ENCODE data around the gene PSMD7.

DNA sequence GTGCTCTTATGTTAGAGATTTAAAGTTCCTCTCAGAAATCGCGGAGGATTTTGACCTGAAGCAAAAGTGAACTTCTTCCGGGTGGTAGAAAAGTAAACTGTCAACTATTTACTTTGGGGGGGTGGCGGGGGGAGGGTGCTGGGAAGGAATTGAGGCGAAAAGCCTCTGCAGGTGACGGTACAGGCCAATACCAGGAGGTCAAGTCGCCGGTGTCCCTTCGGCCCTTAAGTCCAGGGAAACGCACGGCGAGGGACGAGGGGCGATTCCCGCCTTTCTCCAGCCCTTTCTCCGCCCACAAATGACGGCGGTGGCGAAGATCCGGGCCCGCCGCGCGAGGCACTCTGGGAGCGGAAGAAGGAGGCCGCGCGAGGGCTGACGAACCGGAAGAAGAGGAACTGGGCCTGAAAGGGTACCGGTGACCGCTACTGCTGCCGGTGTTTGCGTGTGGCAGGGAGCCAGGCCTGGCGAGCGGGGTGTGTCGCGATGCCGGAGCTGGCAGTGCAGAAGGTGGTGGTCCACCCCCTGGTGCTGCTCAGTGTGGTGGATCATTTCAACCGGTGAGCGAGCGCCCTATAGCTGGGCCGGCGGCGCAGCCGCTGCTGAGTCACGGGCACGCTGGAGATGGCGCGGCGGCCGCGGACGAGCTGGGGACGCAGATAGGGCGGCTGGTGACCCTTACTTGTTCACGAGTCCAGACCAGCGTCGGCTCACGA is at the start of gene PSMD7:
- peak; percentile 82 to 94 (median 90) for TF ChIP-seq POLR2A (IDR thresholded peaks at IDR 0.05)
- TF ChIP-seq, protein P1, sequence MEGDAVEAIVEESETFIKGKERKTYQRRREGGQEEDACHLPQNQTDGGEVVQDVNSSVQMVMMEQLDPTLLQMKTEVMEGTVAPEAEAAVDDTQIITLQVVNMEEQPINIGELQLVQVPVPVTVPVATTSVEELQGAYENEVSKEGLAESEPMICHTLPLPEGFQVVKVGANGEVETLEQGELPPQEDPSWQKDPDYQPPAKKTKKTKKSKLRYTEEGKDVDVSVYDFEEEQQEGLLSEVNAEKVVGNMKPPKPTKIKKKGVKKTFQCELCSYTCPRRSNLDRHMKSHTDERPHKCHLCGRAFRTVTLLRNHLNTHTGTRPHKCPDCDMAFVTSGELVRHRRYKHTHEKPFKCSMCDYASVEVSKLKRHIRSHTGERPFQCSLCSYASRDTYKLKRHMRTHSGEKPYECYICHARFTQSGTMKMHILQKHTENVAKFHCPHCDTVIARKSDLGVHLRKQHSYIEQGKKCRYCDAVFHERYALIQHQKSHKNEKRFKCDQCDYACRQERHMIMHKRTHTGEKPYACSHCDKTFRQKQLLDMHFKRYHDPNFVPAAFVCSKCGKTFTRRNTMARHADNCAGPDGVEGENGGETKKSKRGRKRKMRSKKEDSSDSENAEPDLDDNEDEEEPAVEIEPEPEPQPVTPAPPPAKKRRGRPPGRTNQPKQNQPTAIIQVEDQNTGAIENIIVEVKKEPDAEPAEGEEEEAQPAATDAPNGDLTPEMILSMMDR (IDR thresholded peaks at IDR 0.05), result peak in 1 of 7 experiments; percentile 1
